OCI-LY1 (cell line): ENCODE measurements around the gene COLEC12.

Experiments used
- CTCF ChIP-seq: fragments of 200-600 bp; sonication (generic), shearing (Covaris generic); IDR thresholded peaks from 2 replicates; pipeline ENCODE4 v1.5.1; 2017; ENCODE audit warnings: mild to moderate bottlenecking, antibody characterized with exemption, low read length, moderate library complexity, mixed read lengths
- EZH2 ChIP-seq: fragments of 200-600 bp; sonication (generic), shearing (Covaris generic); IDR thresholded peaks from 2 replicates; pipeline ENCODE4 v1.8.0; 2017; ENCODE audit warnings: borderline replicate concordance, mixed run types, mild to moderate bottlenecking, antibody characterized with exemption, low read length, moderate library complexity, mixed read lengths

- TF ChIP-seq CTCF, result no peak
- TF ChIP-seq EZH2, result no peak
Measured at GRCh38 chr18:457140-457519, 43.4 kb downstream of the COLEC12 start.
